GM10248 (cell line): Measurements from ENCODE around the gene SLC44A4.

Source experiments
- CTCF ChIA-PET: fragments of 300-600 bp; sonication (Branson Sonifier 250); formaldehyde crosslinking; extraction: SDS; loops from one replicate; lab custom pipeline; 2021; ENCODE audit warnings: antibody characterized with exemption; lab: Yijun Ruan, JAX
- POLR2A ChIA-PET: fragments of 350-650 bp; sonication (Branson Sonifier 250); formaldehyde crosslinking; extraction: SDS; loops from one replicate; lab custom pipeline; 2020; ENCODE audit warnings: antibody characterized with exemption; lab: Yijun Ruan, JAX
- DNase-seq: peaks from one replicate; pipeline ENCODE4 v3.0.0; 2012; ENCODE audit errors: extremely low spot score
- TF ChIP-seq, protein P1 (sequence below): IDR thresholded peaks from 2 replicates; pipeline ENCODE4 v1.5.1; 2012; ENCODE audit warnings: mild to moderate bottlenecking, low read depth; ENCODE audit errors: extremely low read depth, missing control alignments, control extremely low read depth

Gene SLC44A4

DNA sequence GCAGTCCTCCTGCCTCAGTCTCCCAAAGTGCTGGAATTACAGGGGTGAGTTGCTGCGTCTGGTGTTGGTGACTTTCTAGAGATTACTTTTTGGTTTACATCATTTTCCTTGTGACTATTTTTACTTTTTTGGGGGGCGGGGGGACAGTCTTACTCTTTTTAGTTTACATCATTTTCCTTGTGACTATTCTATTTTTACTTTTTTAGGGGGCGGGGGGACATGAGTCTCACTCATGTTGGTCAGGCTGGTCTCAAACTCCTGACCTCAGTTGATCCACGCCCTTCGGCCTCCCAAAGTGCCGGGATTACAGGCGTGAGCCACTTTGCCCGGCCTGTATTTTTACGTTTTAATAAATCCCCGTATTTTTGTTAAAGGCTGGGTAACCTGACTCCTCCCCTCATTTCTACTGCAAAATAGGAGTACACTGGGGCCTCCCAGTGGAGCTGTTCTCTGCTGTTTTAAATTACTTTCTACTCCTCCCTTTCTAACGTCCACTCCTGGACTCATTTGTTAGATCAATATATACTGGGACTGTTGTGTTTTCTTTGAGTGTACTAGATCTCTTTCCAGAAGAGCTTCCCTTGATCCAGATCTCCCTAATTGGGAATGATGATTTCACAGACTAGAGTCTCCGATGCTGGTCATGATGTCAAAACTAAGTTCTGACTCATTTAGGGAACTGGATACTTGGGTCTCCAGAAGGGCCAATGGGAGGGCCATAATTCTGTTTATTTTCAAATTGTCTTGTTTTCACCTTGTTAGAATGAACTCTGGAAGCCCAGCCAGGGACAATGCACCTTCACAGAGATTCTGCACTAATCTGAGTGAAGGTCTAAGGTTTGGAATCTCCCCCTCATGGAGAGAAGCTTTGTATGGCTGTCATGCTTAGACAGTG, 42.1 kb downstream of the SLC44A4 start:
- TF ChIP-seq, protein P1, sequence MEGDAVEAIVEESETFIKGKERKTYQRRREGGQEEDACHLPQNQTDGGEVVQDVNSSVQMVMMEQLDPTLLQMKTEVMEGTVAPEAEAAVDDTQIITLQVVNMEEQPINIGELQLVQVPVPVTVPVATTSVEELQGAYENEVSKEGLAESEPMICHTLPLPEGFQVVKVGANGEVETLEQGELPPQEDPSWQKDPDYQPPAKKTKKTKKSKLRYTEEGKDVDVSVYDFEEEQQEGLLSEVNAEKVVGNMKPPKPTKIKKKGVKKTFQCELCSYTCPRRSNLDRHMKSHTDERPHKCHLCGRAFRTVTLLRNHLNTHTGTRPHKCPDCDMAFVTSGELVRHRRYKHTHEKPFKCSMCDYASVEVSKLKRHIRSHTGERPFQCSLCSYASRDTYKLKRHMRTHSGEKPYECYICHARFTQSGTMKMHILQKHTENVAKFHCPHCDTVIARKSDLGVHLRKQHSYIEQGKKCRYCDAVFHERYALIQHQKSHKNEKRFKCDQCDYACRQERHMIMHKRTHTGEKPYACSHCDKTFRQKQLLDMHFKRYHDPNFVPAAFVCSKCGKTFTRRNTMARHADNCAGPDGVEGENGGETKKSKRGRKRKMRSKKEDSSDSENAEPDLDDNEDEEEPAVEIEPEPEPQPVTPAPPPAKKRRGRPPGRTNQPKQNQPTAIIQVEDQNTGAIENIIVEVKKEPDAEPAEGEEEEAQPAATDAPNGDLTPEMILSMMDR: no peak
- DNase-seq: no peak
- POLR2A ChIA-PET: interaction anchor here (0.6 to 3.9 kb wide), 11 partner anchors 9 to 359 kb away, joined by 3 to 30 read pairs (median 7); partner anchors contain the start of genes ABHD16A, HSPA1A, HSPA1B and HSPA1L
- CTCF ChIA-PET: interaction anchor here (1.3 to 1.7 kb wide), 5 partner anchors 9 to 52 kb away, joined by 3 to 5 read pairs (median 3); partner anchors contain the start of gene LSM2

DNA sequence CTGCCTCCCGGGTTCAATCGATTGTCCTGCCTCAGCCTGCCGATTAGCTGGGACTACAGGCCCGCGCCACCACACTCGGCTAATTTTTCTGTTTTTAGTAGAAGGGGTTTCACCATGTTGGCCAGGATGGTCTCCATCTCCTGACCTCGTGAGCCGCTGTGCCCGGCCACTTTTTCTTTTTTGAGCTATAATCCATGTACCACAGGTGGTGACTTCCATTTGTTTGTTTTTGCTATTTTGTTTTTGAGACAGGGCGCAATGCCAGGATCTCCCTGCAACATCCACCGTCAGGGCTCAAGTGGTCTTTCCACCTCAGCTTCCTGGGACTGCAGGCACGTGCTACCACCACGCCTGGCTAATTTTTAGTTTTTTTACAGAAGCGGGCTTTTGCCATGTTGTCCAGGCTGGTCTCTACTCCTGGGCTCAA, 42.7 kb downstream of the SLC44A4 start:
- no peak for DNase-seq
- ChIA-PET CTCF (interaction anchor here (1.4 to 1.5 kb wide), 2 partner anchors 10 to 53 kb away, joined by 3 read pairs; no protein-coding TSS in a partner anchor), POLR2A (interaction anchor here (0.6 to 3.9 kb wide), 11 partner anchors 9 to 360 kb away, joined by 3 to 30 read pairs (median 7); partner anchors contain the start of genes ABHD16A, HSPA1A, HSPA1B and HSPA1L)
- TF ChIP-seq, protein P1: no peak

DNA sequence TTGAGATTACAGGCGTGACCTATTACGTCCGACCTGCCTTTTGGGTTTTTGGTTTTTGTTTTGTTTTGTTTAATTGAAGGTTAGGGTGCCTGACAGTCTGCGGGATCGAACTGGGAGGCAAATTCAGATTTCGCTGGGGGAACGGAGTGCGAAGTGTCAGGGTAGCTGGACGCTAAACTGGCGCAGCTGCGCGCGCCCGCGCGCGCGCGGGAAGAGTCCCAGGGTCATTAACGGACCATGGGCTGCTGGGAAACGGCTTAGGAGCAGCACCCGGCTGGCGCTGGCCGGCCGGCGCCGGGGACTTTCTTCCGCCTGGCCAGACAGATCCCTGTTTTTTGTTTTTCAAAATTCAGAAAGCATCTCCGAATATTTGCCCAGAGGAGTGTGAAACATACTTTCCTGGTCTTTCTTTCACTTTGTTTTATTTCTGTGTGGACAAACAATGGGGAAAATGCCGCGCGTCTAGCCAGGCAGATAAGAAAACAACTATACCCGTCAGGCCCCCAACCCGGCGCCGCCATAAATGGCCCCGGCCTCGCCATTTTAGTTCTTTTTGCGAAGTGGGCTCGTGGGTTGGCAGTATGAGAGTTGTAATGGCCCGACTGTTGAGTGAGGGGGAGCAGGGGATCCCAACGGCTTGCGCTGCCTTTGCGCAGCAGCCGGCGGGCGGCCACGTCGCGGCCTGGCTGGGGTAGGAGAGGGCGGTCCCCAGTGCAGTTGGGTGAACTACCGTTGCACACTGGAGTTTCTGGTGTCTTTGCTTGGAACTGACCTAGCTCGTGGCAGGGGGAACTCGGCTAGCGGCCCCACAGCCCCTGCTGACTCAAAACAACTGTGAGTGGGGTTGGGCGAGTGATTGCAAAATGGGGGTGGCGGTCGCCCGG, 44.2 kb downstream of the SLC44A4 start:
- ChIA-PET CTCF (no interaction called here), POLR2A (interaction anchor here (0.6 to 3.7 kb wide), 8 partner anchors 17 to 131 kb away, joined by 3 to 30 read pairs (median 4); partner anchors contain the start of genes ABHD16A, HSPA1A, HSPA1L and NEU1)
- peak; percentile 86 for DNase-seq
- TF ChIP-seq, protein P1: no peak

DNA sequence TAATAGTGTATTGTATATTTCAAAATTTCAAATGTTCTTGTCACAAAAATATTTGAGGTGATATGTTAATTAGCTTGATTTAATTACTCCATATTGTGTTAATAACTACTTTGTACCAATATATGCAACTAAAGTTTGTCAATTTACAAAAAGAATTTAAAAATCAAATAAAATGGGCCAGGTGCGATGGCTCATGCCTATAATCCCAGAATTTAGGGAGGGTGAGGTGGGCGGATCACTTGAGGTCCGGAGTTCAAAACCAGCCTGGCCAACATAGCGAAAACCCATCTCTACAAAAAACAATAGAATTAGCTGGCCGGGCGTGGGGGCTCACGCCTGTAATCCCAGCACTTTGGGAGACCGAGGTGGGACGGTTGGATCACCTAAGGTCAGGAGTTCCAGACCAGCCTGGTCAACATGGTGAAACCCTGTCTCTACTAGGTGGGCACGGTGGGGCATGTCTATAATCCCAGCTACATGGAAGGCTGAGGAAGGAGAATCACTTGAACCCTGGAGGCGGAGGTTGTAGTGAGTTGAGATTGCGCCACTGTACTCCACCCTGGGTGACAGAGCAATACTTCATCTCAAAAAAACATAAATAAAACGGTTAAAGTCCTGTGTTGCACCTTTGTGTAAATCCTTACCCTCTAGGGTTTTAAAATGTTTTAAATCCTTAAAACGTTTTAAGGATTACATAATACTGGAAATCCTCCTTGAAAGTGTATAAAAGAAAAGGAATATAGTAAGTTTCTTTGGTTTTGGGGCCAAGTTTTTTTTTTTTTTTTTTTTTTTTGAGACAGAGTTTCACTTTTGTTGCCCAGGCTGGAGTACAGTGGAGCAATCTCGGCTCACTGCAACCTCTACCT, 47.2 kb downstream of the SLC44A4 start:
- CTCF ChIA-PET: interaction anchor here (0.6 to 2.0 kb wide), 8 partner anchors 23 to 337 kb away, joined by 3 to 7 read pairs (median 4); partner anchors contain the start of genes LSM2, LY6G5C and VARS1
- POLR2A ChIA-PET: interaction anchor here (0.6 to 2.1 kb wide), 5 partner anchors 17 to 168 kb away, joined by 3 to 14 read pairs (median 3); partner anchors contain the start of genes DXO, HSPA1A, HSPA1L and NEU1
- DNase-seq: no peak
- TF ChIP-seq, protein P1: no peak

DNA sequence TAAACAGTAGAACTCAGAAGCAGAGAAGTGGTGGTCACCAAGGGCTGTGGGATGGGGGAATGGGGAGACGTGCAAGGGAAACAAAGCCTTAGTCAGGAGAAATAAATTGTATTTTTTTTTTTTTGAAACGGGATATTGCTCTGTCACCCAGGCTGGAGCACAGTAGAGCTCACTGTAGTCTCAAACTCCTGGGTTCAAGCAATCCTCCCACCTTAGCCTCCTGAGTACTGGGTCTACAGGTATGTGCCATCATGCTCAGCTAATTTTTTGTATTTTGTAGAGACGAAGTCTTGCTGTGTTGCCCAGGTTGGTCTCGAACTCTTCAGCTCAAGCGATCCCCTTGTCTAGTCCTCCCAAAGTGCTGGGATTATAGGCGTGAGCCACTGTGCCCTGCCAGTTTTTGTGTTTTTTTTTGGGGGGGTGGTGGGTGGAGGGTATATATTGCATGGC, 47.9 kb downstream of the SLC44A4 start:
- ChIA-PET CTCF (interaction anchor here (0.6 to 2.0 kb wide), 20 partner anchors 8 to 336 kb away, joined by 3 to 7 read pairs (median 4); partner anchors contain the start of genes ABHD16A, ATP6V1G2, DDX39B and LSM2), POLR2A (interaction anchor here (0.6 to 2.1 kb wide), 9 partner anchors 16 to 299 kb away, joined by 3 to 14 read pairs (median 6); partner anchors contain the start of genes DXO, HSPA1A, HSPA1L and LY6G6C)
- TF ChIP-seq, protein P1: no peak
- no peak for DNase-seq
